ENCODE results near the gene PCLAF. TPM values are rescaled to one million over a fixed set of nuclear protein-coding genes. Genes with fewer than 3 reads are reported as not detected.

PCLAF gene
- total RNA-seq, 2 donors from 2014 or later, result 28.9 to 78.0 TPM

Other genes with a start within 250 kb of the PCLAF start
- gene SNX22, start 229.7 kb downstream of the PCLAF start, total RNA-seq, result 1 to 10 TPM; 1.6 to 2.6 TPM
- gene PPIB, start 218.4 kb downstream of the PCLAF start, total RNA-seq, result 100 to 1,000 TPM; 551 to 652 TPM
- gene CSNK1G1, start 25.3 kb downstream of the PCLAF start, total RNA-seq, result 10 to 100 TPM; 24.5 to 31.4 TPM
- gene TRIP4, start 6.4 kb upstream of the PCLAF start, total RNA-seq, result 10 to 100 TPM; 26.5 to 29.1 TPM
- 10 to 100 TPM; 52.3 to 54.8 TPM for gene ZNF609, start 79.1 kb upstream of the PCLAF start, total RNA-seq

Data from endodermal cell (in vitro differentiated cells).